DOHH2 (cell line): ENCODE data around the gene S100A4.

Experiments used
- CTCF ChIP-seq: fragments of 200-600 bp; sonication (generic); IDR thresholded peaks from one replicate; pipeline ENCODE4 v1.5.1; 2014; ENCODE audit warnings: antibody characterized with exemption, mild to moderate bottlenecking, low read depth, low read length; ENCODE audit not compliant: poor library complexity, severe bottlenecking
- EZH2phosphoT487 ChIP-seq: fragments of 200-600 bp; sonication (generic); IDR thresholded peaks from 2 replicates; pipeline ENCODE4 v1.6.1; 2017; ENCODE audit warnings: borderline replicate concordance, mild to moderate bottlenecking, antibody characterized with exemption, low read length, moderate library complexity, mixed read lengths

GRCh38 chr1:153536671-153537375 is 8.8 kb downstream of the S100A4 start:
- TF ChIP-seq CTCF (no peak), EZH2phosphoT487 (no peak)
